ENCODE results near the gene TAS1R1.

The TAS1R1 gene

DNA sequence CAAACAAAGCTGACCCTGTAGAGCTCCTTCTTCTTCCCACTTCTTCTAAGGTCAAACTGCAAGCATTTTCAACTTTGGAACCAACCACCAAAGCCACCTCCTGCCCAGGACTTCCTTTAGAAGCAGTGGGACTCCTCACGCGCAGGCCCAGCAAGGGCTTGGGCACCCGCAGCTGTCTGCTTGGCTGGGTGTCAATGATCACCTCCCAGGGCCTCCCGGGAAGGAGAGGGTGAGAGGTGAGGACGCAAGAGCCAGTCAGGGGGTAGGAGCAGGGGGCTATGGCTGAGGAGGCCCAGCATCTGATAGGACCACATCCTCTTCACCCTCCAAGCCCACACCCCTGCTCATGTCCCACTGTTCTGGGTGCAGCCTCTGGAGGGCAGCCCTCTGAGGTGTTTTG is 37.3 kb downstream of the TAS1R1 start:
- H3K79me2 ChIP-seq (ENCODE audit: control insufficient read depth, low read length), result no peaks in the 10 kb centered on the region
- no peak overlapping the region for H3K4me3 ChIP-seq (ENCODE audit: low read length)
- peaks cover 3% of the 10 kb centered on the region; the same call in 1 of the 2 replicates for H3F3A ChIP-seq (ENCODE audit: control insufficient read depth, insufficient read depth)
- no peaks in the 10 kb centered on the region for H3K9me2 ChIP-seq (replicated peaks; ENCODE audit: control insufficient read depth, low read length)
- H3K9me3 ChIP-seq (ENCODE audit: control insufficient read depth, insufficient read depth, low read length), result no peaks in the 10 kb centered on the region
- peaks cover 2% of the 10 kb centered on the region for H3K4me1 ChIP-seq (ENCODE audit: control insufficient read depth, low read length)
- TF ChIP-seq CTCF (IDR thresholded peaks at IDR 0.05; ENCODE audit: low read depth, low read length, poor library complexity, severe bottlenecking), result no peak
- TF ChIP-seq EZH2phosphoT487 (IDR thresholded peaks at IDR 0.05; ENCODE audit: borderline replicate concordance, low read length), result no peak
- H3K4me2 ChIP-seq (ENCODE audit: low read length), result no peak overlapping the region
- H3K27ac ChIP-seq (ENCODE audit: low read depth, low read length), result no peak overlapping the region
- no peaks in the 10 kb centered on the region for H3K27me3 ChIP-seq (ENCODE audit: control insufficient read depth, low read length)
- no peaks in the 10 kb centered on the region for H4K20me1 ChIP-seq (ENCODE audit: control insufficient read depth, insufficient read depth, low read depth, low read length)
- peaks cover 40% of the 10 kb centered on the region for H3K36me3 ChIP-seq (ENCODE audit: control insufficient read depth, low read length)

DNA sequence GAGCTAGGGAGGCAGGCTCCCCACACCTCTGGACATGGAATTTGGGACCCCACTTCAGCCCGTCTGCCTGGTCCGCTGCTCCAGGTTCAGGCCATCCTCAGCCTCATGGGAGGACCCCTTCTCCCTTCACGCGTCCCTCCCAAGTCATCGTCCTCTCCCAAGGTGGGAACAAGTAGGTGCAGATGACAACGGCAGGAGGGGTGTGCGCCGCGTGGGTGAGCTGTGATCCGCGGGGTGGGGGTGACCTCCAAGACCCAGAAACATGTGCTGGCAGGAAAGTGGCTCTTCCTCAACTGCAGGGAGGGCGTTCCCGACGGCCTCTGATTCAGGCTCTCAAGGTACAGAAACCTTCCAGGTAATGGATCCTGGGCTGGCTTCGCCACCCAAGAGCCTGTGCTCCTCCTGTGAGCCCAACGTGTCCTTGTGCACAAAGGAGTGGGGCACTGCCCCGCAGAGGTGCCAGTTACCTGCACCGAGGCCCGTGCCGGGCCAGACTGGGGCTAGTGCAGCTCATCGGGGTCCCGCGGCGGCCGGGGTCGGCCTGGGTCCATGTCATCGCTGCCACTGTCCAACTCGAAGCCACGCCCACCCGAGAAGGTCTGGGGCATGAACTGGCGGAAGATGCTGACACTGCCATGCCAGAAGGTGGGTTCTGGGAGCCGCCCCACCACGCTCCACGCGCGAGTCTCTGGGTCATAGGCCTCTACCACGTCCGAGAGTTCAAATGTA is 37.9 kb downstream of the TAS1R1 start:
- Histone ChIP-seq H3F3A (ENCODE audit: control insufficient read depth, insufficient read depth) (peaks cover 3% of the 10 kb centered on the region; the same call in 1 of the 2 replicates), H3K36me3 (ENCODE audit: control insufficient read depth, low read length) (peaks cover 40% of the 10 kb centered on the region), H3K4me3 (ENCODE audit: low read length) (no peak overlapping the region), H3K27me3 (ENCODE audit: control insufficient read depth, low read length) (no peaks in the 10 kb centered on the region), H3K9me3 (ENCODE audit: control insufficient read depth, insufficient read depth, low read length) (no peaks in the 10 kb centered on the region), H3K79me2 (ENCODE audit: control insufficient read depth, low read length) (no peaks in the 10 kb centered on the region), H3K27ac (ENCODE audit: low read depth, low read length) (no peak overlapping the region), H3K4me1 (ENCODE audit: control insufficient read depth, low read length) (no peaks in the 10 kb centered on the region), H3K9me2 (replicated peaks; ENCODE audit: control insufficient read depth, low read length) (no peaks in the 10 kb centered on the region), H3K4me2 (ENCODE audit: low read length) (no peak overlapping the region), H4K20me1 (ENCODE audit: control insufficient read depth, insufficient read depth, low read depth, low read length) (no peaks in the 10 kb centered on the region)
- TF ChIP-seq EZH2phosphoT487 (IDR thresholded peaks at IDR 0.05; ENCODE audit: borderline replicate concordance, low read length) (no peak), CTCF (IDR thresholded peaks at IDR 0.05; ENCODE audit: low read depth, low read length, poor library complexity, severe bottlenecking) (no peak)

GRCh38 chr1:6593810-6594209 is 38.7 kb downstream of the TAS1R1 start:
- no peak overlapping the region for H3K4me3 ChIP-seq (ENCODE audit: low read length)
- H3F3A ChIP-seq (ENCODE audit: control insufficient read depth, insufficient read depth), result peaks cover 3% of the 10 kb centered on the region; the same call in 1 of the 2 replicates
- no peaks in the 10 kb centered on the region for H3K4me1 ChIP-seq (ENCODE audit: control insufficient read depth, low read length)
- TF ChIP-seq CTCF (IDR thresholded peaks at IDR 0.05; ENCODE audit: low read depth, low read length, poor library complexity, severe bottlenecking) (no peak), EZH2phosphoT487 (IDR thresholded peaks at IDR 0.05; ENCODE audit: borderline replicate concordance, low read length) (no peak)
- no peaks in the 10 kb centered on the region for H3K27me3 ChIP-seq (ENCODE audit: control insufficient read depth, low read length)
- H4K20me1 ChIP-seq (ENCODE audit: control insufficient read depth, insufficient read depth, low read depth, low read length), result no peaks in the 10 kb centered on the region
- no peaks in the 10 kb centered on the region for H3K79me2 ChIP-seq (ENCODE audit: control insufficient read depth, low read length)
- no peak overlapping the region for H3K27ac ChIP-seq (ENCODE audit: low read depth, low read length)
- no peaks in the 10 kb centered on the region for H3K9me2 ChIP-seq (replicated peaks; ENCODE audit: control insufficient read depth, low read length)
- no peak overlapping the region for H3K4me2 ChIP-seq (ENCODE audit: low read length)
- no peaks in the 10 kb centered on the region for H3K9me3 ChIP-seq (ENCODE audit: control insufficient read depth, insufficient read depth, low read length)
- peaks cover 33% of the 10 kb centered on the region for H3K36me3 ChIP-seq (ENCODE audit: control insufficient read depth, low read length)
